Endothelial cell of hepatic sinusoid (primary cell): Measurements from ENCODE around the gene RING1.

Experiments
- in situ Hi-C: cut with HindIII; loops from 2 replicates; pipeline ENCODE4 v1.10.0; 2017; ENCODE audit warnings: low sequenced_read_pairs

RING1 gene

DNA sequence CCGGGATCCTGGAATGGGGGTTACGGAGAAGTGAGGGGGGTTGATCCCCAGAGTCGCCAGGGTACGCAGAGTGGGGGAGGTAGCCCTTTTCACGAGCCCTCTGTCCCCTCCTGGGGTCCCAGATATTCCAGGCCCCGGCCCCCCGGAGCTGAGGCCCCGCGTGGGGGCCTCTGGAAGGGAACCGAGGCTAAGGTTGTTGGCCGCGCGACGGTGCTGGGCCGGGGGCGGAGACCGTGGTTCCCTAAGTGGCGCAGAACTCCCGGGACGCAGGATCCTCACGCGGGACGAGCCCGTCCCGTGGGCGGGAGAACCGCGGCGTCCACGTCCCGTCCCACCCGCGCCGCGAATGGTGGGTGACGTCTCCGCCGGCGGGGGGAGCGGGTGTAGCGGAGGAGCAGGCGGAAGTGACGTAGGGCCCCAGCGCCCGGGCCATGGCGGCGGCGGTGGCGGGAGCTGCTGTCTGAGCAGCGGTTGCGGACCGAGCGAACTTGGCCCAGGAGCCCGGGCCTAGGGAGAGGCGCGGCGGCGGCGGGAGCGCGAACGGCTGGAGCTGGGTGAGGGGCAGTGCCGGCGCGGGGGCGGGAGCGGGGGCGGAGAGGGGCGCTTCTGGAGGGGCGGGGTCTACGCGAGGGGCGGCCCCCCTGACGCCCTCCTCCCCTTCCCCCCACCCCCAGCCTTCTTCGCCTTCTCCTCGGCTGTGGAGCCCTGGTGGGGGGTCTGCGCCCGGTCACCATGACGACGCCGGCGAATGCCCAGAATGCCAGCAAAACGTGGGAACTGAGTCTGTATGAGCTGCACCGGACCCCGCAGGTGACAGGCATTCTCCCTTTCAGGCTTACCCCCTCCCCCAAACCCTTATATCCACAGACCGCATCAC is at the start of gene RING1:
TSS of gene RING1 (plus strand) at position 410 of the 877 bp plus-strand sequence. CDS start at position 733, 323 bp downstream.
- in situ Hi-C loops: loop anchor here (5.0 kb wide), 1 partner anchor 61 kb away; no protein-coding TSS in a partner anchor

DNA sequence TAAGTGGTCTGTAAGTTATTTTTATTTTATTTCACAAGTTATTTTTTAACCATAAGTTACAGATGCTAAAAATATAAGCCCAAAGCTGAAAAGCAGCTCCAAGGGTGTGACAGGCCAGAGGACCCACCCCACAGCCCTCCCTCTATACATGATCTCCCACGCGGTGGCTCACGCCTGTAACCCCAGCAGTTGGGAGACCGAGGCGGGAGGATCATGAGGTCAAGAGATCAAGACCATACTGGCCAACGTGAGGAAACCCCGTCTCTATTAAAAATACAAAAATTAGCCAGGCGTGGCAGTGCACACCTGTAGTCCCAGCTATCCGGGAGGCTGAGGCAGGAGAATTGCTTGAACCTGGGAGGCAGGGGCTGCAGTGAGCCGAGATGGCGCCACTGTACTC is 48.2 kb upstream of the RING1 start:
- in situ Hi-C loops: no loop called here

DNA sequence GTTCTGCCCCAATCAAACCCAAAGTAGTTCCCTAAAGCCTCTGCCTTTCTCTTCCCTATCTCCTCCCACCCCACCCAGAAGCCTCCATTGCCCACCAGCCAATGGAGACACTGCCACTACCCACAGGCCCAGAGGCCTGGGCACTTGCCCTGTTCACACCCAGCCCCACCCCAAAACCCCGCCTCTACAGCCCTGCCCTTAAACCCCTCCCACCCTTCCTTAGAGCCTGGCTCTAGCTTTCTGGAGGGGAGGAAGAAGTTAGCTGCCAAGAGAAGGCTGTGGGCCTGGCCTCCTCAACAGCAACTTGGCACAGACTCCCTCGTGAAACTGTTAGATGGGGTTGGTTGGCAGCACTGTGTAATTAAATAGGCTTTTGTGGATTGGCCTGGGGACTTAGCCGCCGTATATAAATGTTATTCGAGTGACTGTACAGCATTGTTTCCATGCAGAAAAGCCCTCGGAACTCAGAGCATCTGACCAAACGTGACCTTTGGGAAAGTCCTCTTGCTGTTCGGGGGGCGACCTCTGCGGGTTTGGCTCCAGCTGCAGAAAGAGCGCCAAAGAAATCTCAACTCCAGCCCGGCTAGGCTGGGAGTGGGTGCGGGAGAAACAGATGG is 47.5 kb upstream of the RING1 start:
- in situ Hi-C loops: no loop called here

DNA sequence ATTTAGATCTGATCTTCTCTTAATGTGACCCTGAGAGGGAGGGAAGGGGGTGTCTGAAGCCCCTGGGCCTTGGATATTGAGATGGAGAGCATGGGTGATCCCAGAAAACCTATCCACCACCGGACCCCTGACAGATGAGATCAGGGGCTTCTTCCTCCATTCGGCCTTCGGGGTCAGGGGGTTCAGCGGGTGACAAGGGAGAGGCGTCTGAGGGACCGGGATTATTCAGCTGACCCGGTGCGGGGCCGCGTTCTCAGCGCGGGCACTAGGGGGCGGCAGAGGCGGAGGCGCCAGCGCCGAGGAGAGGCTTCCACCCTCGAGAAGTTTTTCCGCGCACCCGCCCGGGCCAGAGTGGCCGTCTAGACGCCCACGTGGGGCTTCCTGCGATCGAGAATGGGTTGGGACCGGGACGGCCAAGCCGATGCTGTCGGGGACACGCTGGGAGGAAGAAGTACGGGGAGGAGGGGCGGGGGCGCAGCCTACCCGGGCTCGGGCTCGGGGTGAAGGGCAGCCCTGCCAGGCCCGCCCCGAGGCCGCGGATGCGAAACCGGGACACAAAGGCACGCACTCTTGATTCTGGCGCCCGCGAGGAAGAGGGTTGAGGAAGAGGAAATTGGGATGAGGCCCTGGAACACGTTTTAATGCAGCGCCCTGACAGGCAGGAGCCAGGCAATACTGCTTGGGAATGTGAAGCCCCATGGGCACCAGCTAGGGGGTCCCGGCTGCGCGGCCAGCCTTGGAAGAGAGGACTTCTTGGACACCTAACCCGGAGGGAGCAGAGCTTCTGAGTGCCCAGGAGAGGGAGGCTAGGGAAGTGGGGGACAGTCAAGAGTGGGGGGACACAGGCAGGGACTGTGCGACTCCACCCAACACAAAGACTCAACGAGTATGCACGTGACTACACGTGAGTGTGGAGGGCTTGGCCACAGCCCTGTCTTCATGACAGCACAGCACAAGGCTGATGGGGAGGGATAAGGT is 46.7 kb upstream of the RING1 start:
- in situ Hi-C loops: no loop called here

DNA sequence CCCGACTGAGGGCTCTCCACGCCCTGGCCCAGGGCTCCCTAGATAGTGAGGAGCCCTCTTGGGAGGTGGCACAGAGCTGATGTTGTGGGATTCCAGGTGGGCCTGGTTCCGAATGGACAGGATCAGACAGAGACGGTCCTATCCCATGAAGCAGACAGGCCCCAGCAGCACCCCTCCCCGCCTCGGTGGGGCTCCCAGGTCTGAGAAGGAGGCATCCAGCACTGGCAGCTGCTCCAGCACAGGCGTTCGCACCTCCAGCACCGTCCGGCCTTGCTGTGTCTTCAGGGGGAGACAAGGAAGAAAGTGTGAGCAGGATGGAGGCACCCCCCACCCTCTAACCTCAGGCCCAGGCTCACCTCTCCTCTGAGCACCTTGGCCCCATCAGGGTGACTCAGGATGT is 44.8 kb upstream of the RING1 start:
- in situ Hi-C loops: no loop called here

DNA sequence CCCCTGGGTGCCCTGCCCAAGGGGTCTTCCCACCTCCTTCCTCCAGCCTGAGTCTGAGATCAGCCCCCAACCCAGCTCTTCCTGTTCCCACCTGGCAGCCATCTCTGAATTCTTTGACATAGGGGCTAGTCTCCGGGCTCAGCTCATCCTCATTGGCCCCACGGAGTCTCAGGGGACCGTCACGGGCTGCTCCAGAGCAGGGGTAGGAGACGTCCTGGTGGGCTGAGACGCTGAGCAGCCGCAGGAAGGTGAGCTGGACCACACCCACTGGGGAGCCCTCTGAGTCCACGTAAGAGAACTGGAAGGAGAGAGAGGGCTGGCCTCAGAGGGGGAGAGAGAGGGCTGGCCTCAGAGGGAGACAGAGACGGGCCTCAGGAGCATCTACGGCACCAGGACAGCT is 44.1 kb upstream of the RING1 start:
- in situ Hi-C loops: no loop called here

DNA sequence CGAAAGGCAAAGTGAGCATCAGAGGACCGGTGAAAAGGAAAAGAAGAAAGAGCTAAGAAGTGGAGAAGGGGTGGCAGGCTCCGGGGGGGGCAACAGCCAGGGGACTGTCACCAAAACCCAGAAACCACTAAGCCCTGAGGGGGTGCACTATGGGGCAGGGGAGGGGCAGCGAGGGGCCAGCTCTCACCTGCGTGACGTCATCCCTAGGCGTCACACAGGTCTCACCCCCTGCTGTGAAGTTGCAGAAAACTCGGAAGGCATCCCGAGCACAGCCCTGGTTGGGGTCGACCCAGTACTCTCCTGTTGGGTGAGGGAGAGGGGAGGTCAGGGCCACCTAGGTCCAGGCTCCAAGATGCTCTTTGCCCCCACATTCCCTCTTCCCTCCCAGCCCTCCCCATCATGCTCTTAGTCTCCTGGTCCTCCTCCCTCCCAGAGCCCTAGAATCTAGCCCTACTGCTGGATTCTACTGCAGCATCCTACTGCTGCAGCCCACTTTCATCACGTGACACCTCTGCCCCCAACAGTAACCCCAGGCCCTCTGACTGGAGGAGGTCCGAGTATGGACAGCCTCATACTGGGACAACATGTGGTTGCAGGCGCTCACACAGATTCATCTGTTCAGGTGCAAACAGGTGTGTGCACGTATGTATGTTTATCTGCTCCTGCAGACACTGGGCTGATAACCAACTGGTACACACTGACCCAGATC is 43.5 kb upstream of the RING1 start:
- in situ Hi-C loops: no loop called here

DNA sequence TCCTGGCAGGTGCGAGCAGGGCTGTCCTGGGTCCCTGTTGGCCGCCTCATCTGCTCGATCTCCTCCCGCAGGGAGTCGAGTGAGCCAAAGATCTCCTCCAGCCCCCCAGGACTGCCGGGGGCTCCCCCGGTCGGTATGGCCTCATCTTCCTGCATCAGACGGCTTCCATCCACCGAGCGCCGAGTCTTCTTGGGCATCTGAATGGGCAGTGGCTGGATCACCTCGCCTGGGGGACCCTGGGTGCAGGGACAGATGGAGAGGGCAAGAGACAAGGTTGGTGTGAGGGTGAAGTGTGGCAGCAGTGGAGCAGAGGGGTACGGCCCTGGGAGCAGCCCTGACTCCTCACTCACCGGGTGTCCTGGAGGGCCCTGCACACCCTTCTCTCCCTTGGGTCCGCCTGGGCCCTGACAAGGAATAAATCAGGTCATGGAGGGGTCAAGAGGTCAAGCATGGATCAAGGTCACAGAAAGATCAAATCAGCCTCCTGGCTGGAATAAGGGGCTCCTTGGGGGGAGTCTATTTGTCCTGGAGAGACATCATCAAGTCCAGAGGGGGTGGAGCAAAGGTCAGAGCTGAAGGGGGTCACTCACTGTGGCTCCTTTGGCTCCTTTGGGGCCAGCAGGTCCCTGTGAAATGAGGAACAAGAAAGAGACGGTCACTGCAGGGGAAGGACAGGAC is 42.6 kb upstream of the RING1 start:
- in situ Hi-C loops: no loop called here

DNA sequence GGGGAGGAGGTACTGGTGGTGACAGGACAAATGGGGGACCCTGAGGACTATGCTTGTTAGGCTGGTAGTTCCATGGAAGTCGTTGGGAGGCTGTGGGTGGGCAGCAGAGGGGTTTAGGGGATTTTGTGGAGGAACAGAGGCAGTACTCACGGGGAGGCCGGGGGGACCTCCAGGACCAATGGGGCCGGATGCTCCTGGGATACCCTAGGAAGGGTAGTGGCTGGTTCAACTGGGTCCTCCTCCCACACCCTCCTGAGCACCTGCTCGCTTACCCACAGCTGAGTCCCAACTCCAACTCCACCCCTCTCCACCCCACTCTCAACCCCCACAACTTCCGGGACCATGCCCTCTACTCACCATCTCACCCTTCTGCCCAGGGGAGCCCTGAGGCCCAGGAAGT is 41.9 kb upstream of the RING1 start:
- in situ Hi-C loops: no loop called here

DNA sequence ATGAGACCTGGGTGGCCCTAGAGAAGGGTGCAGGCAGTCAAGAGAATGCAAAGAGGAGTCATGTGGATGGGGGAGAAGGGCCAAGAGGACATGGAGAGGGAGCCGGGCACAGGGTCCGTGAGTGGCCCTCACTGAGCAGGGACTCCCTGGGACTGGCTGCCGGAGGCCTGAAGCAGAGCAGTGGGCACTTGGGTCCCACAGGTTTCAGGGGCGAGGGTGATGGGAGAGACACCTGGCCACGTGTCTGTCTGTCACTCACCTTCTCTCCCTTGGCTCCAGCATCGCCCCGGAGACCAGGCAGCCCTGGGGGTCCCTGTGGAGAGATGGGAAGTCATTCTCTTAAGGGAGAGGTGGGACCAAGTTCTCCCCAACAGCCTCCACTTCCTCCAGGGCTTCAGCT is 41.5 kb upstream of the RING1 start:
- in situ Hi-C loops: no loop called here

DNA sequence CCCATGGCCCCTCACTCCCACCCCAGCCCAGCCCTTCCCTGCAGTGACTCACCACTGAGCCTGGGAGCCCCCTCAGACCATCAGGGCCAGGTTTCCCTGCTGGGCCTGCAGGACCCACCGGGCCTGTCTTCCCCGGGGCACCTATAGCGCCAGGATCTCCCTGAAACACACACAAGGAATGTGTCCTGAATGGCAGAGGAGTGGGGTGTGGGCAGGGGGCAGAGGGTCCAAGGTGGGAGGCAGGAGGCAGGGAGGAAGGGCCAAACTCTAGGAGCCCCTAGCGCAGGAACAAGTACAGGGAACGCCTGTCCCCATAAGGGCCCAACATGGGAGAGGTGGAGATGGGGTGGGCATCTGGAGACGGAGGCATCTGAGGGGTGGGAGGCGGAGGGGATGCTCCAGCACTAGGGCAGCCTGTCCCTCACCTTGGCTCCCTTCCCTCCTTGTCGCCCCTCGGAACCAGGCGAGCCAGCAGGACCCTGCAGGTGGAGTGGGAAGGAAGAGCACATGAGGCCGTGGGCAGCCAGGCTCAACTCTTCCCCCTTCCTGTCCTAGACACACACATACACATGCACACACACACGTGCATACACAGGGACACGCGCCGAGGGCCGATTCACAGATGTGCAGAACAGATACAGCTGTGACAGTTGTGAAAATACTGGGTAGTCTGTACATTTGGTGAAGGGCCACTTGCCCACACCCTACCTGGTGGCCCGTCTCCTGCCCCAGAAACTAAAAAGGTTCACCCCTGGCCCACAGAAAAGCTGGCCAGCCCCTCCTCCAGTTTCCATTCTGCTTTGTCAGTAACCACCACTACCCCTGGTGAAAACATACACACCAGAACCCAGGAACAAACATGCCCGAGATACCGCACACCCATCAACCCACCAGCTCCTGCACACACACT is 40.7 kb upstream of the RING1 start:
- in situ Hi-C loops: no loop called here

DNA sequence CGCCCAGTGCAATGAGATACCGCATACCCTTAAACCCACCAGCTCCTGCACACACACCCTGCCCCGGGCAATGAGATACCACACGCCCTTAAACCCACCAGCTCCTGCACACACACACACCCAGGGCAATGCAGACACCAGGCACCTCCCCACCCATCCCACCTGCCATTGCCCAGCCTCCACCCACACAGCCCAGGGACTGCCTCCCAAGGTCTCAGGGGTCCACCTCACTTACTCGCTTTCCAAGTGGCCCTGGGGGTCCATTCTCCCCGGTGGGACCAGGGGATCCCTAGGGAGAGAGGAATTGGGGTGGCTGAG is 40.1 kb upstream of the RING1 start:
- in situ Hi-C loops: no loop called here

DNA sequence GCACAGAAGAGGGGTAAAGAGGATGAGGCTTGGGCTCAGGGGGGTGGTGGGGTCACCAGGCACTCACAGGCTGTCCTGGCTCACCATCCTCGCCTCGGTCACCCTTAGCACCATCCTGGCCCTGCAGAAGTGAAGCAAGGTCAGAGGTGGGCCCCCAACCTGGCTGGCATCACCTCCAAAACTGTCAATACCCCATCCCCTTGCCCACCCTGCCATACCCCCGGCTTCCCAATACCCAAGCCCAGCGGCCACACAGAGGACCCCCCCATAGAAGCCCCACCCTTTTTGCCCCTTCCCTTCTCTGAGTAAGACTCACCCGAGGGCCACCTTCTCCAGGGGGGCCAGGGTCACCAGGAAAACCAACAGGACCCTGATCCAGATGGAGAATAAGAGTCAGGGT is 39.7 kb upstream of the RING1 start:
- in situ Hi-C loops: no loop called here

DNA sequence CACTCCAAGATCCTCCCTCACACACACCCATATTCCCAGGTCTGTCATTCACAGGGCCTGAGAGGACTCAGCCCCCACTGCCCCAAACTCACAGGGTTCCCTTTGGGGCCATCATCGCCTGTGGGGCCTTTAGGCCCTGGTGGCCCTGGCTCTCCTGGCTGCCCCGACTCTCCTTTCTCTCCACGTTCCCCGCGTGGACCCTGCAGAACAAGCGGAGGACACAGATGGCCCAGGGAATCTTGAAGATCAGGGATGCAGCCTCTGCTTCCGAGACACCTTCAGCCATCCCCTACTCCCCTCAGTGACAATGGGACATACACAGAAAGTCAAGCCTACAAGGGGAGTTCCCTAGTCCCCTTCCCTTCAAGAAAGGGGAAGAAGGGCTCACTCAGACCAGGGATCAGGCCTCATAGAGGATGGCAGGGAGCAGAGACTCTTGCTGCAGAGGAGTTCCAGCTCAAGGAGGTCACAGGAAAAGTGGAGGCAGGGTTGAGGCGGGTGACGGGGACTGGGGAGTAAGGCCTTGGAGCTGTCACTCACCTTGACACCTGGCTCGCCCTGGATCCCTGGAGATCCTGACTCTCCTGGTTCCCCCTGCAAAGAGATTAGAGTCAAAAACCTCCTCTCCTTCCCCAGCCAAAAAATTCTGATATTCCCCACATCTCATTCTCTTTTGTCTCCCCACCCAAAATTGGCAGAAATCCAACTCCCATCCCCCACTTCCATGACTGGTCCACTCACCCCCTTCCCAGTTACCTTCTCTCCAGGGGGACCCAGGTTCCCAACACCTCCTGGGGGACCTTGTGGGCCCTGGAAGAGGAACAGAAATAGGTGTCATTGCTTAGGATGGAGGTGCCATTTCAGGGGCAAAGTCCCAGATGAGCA is 38.8 kb upstream of the RING1 start:
- in situ Hi-C loops: no loop called here

DNA sequence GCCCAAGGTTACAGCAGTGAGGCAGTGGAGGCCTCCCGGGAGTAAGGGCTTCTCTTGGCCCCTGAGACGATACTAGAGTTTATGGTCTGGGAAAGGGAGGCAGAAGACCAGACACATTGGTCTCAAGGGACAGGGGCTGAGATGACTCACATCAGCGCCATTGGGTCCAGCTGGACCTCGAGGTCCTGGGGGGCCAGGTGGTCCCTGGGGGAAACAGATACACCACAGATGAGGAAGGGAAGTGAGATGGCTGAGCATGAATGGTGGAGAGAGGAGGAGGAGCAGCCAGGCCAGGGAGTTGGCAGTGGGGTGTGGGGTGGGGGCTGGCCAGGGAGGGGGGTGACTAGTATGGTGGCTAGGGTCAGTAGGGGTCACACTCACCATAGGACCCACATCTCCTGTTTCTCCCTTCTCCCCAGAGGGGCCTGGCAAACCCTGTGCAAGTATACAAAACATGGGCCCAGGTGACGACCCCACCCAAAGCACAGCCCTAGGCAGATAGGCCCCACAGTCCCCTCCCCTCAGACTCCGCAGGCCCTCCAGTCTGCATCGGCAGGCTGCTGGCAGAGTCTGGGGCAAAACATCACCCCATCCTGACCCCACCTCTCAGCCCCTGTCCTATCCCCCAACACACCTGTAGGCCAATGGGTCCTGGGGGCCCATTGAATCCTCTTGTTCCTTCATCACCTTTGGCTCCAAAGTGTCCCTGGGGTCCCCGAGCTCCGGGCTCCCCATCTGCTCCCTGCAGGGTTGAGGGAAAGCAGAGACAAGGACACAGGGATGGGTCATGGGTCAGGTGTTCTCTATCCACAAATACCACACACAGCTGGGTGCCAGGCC is 37.9 kb upstream of the RING1 start:
- in situ Hi-C loops: no loop called here

DNA sequence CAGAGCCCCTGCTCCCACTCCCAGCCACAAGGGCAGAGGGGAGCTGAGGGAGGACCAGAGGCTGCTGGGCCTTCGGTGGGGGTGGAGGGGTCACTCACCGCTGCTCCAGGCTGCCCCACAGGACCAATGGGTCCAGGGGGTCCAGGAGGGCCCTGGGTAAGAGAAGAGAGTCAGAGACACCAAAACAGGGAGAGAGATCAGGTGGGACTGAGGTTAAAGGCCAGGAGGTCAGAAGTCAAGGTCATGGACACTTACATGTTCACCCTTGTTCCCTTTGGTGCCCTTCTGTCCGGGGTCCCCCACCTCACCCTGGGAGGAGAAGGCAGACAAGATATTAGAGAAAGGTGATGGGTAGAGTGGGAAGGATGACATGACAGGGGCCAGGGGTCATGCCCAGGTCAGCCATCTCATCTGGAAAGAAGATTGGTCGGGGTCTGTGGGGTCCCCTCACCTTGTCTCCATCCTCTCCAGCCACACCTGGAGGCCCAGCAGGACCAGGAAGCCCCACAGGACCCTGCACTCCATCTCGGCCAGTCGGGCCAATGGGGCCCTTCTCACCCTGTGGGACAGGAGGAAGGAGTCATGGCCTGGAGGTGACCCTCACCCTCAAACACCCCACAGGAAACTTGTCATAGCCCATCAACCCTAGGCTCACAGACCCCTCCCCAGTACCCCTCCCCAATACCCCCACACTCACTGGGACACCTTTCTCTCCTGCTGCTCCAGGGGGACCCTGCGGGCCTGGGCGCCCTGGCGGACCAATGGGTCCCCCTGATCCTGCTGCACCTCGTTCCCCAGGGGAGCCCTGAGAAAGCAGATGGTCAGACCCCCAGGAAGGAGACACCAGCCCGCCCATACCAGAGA is 37.1 kb upstream of the RING1 start:
- in situ Hi-C loops: no loop called here
